Parathyroid adenoma (tissue), 2 donors: ENCODE measurements around the gene BUD31.

ENCODE experiments used
- H2AFZ ChIP-seq: fragments of 300-600 bp; sonication (generic); one replicate; pipeline ENCODE4 v1.7.0; 2017; ENCODE audit warnings: antibody characterized with exemption, mild to moderate bottlenecking
- H3K27ac ChIP-seq: fragments of 300-600 bp; sonication (generic); one replicate; pipeline ENCODE4 v1.7.0; 2017
- H3K27me3 ChIP-seq: fragments of 300-600 bp; sonication (generic); one replicate; pipeline ENCODE4 v1.7.0; 2017; ENCODE audit warnings: low read length; ENCODE audit not compliant: control insufficient read depth, insufficient read depth
- H3K36me3 ChIP-seq: fragments of 300-600 bp; sonication (generic); one replicate; pipeline ENCODE4 v1.7.0; 2017; ENCODE audit warnings: low read length; ENCODE audit not compliant: control insufficient read depth, insufficient read depth
- H3K4me1 ChIP-seq: fragments of 300-600 bp; sonication (generic); one replicate; pipeline ENCODE4 v1.7.0; 2017; ENCODE audit warnings: control low read depth
- H3K4me2 ChIP-seq: fragments of 300-600 bp; sonication (generic); one replicate; pipeline ENCODE4 v1.7.0; 2017; ENCODE audit warnings: low read length
- H3K4me3 ChIP-seq: fragments of 300-600 bp; sonication (generic); one replicate; pipeline ENCODE4 v1.7.0; 2017; ENCODE audit warnings: low read depth, low read length
- H3K79me2 ChIP-seq: fragments of 300-600 bp; sonication (generic); one replicate; pipeline ENCODE4 v1.7.0; 2017; ENCODE audit warnings: control low read depth
- H3K9ac ChIP-seq: fragments of 300-600 bp; sonication (generic); one replicate; pipeline ENCODE4 v1.7.0; 2017; ENCODE audit warnings: mild to moderate bottlenecking
- H3K9me3 ChIP-seq: fragments of 300-600 bp; sonication (generic); one replicate; pipeline ENCODE4 v1.7.0; 2017; ENCODE audit warnings: low read length; ENCODE audit not compliant: control insufficient read depth
- TF ChIP-seq, protein P1 (sequence below): fragments of 300-600 bp; sonication (generic); IDR thresholded peaks from one replicate; pipeline ENCODE4 v1.7.0; 2017; ENCODE audit warnings: antibody characterized with exemption, mild to moderate bottlenecking
- donor health status: primary hyperparathyroidism.

BUD31 gene

GRCh38 chr7:99446096-99446495 is 37.3 kb downstream of the BUD31 start:
- H3K4me3 ChIP-seq: no peak overlapping the region
- no peaks in the 10 kb centered on the region for H3K4me1 ChIP-seq
- peaks cover 40% of the 10 kb centered on the region for H3K79me2 ChIP-seq
- H2AFZ ChIP-seq: no peak overlapping the region
- H3K27me3 ChIP-seq: no peaks in the 10 kb centered on the region
- no peak overlapping the region for H3K4me2 ChIP-seq
- H3K27ac ChIP-seq: no peak overlapping the region
- no peaks in the 10 kb centered on the region for H3K9me3 ChIP-seq
- H3K9ac ChIP-seq: no peak overlapping the region
- TF ChIP-seq, protein P1, sequence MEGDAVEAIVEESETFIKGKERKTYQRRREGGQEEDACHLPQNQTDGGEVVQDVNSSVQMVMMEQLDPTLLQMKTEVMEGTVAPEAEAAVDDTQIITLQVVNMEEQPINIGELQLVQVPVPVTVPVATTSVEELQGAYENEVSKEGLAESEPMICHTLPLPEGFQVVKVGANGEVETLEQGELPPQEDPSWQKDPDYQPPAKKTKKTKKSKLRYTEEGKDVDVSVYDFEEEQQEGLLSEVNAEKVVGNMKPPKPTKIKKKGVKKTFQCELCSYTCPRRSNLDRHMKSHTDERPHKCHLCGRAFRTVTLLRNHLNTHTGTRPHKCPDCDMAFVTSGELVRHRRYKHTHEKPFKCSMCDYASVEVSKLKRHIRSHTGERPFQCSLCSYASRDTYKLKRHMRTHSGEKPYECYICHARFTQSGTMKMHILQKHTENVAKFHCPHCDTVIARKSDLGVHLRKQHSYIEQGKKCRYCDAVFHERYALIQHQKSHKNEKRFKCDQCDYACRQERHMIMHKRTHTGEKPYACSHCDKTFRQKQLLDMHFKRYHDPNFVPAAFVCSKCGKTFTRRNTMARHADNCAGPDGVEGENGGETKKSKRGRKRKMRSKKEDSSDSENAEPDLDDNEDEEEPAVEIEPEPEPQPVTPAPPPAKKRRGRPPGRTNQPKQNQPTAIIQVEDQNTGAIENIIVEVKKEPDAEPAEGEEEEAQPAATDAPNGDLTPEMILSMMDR: no peak
- no peaks in the 10 kb centered on the region for H3K36me3 ChIP-seq

- H3K79me2 ChIP-seq: peaks cover 41% of the 10 kb centered on the region
- H2AFZ ChIP-seq: no peak overlapping the region
- no peak overlapping the region for H3K4me2 ChIP-seq
- no peaks in the 10 kb centered on the region for H3K27me3 ChIP-seq
- H3K4me3 ChIP-seq: no peak overlapping the region
- H3K4me1 ChIP-seq: no peaks in the 10 kb centered on the region
- no peak overlapping the region for H3K9ac ChIP-seq
- TF ChIP-seq, protein P1: no peak
- no peaks in the 10 kb centered on the region for H3K9me3 ChIP-seq
- no peaks in the 10 kb centered on the region for H3K36me3 ChIP-seq
- H3K27ac ChIP-seq: no peak overlapping the region
Measured at GRCh38 chr7:99447943-99448342, 39.2 kb downstream of the BUD31 start.

- H3K27me3 ChIP-seq: no peaks in the 10 kb centered on the region
- peaks cover 33% of the 10 kb centered on the region for H3K79me2 ChIP-seq
- H2AFZ ChIP-seq: no peak overlapping the region
- no peak overlapping the region for H3K4me2 ChIP-seq
- TF ChIP-seq, protein P1: no peak
- no peak overlapping the region for H3K27ac ChIP-seq
- no peaks in the 10 kb centered on the region for H3K9me3 ChIP-seq
- H3K9ac ChIP-seq: no peak overlapping the region
- no peaks in the 10 kb centered on the region for H3K4me1 ChIP-seq
- no peaks in the 10 kb centered on the region for H3K36me3 ChIP-seq
- no peak overlapping the region for H3K4me3 ChIP-seq
Measured at GRCh38 chr7:99448855-99449254, 40.1 kb downstream of the BUD31 start.

GRCh38 chr7:99449326-99449725 is 40.6 kb downstream of the BUD31 start:
- Histone ChIP-seq H3K9me3 (no peaks in the 10 kb centered on the region), H3K9ac (no peak overlapping the region), H2AFZ (no peak overlapping the region), H3K27me3 (no peaks in the 10 kb centered on the region), H3K4me3 (no peak overlapping the region), H3K4me1 (no peaks in the 10 kb centered on the region), H3K4me2 (no peak overlapping the region), H3K79me2 (peaks cover 29% of the 10 kb centered on the region), H3K27ac (no peak overlapping the region), H3K36me3 (no peaks in the 10 kb centered on the region)
- TF ChIP-seq, protein P1: no peak

- no peaks in the 10 kb centered on the region for H3K4me1 ChIP-seq
- H3K79me2 ChIP-seq: peaks cover 19% of the 10 kb centered on the region
- H3K27me3 ChIP-seq: no peaks in the 10 kb centered on the region
- H3K36me3 ChIP-seq: no peaks in the 10 kb centered on the region
- no peak overlapping the region for H3K27ac ChIP-seq
- no peak overlapping the region for H3K4me3 ChIP-seq
- no peaks in the 10 kb centered on the region for H3K9me3 ChIP-seq
- no peak overlapping the region for H3K9ac ChIP-seq
- no peak overlapping the region for H3K4me2 ChIP-seq
- no peak overlapping the region for H2AFZ ChIP-seq
- TF ChIP-seq, protein P1: no peak
Measured at GRCh38 chr7:99451936-99452335, 43.2 kb downstream of the BUD31 start.
